ENCODE measurements around the gene GUCA2B. TPM values are rescaled to one million over a fixed set of nuclear protein-coding genes. Genes with fewer than 3 reads are reported as not detected.

GUCA2B gene
- total RNA-seq, 1 experiment from 2014 or later: not detected

DNA sequence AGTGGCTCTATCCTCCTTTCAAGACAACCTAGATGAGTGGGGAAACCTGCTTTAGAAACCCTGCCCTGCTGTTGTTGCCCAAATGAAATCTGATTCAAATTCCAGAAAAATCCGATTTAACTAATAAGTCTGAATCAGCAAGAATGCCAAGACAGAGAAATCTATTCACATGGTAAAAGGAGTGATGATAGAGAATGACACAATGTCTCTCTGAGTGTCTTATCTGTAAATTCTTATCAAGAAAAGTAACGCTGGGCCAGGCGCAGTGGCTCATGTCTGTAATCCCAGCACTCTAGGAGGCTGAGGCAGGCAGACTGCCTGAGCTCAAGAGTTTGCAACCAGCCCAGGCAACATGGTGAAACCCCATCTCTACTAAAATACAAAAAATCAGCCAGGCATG lies 25.0 kb downstream of the GUCA2B start:
- no peak overlapping the region for H3K27ac ChIP-seq (ENCODE audit: insufficient read length, low read depth, low read length)
- H2BK5ac ChIP-seq (ENCODE audit: insufficient read length, low read length): no peak overlapping the region
- TF ChIP-seq, protein P1, sequence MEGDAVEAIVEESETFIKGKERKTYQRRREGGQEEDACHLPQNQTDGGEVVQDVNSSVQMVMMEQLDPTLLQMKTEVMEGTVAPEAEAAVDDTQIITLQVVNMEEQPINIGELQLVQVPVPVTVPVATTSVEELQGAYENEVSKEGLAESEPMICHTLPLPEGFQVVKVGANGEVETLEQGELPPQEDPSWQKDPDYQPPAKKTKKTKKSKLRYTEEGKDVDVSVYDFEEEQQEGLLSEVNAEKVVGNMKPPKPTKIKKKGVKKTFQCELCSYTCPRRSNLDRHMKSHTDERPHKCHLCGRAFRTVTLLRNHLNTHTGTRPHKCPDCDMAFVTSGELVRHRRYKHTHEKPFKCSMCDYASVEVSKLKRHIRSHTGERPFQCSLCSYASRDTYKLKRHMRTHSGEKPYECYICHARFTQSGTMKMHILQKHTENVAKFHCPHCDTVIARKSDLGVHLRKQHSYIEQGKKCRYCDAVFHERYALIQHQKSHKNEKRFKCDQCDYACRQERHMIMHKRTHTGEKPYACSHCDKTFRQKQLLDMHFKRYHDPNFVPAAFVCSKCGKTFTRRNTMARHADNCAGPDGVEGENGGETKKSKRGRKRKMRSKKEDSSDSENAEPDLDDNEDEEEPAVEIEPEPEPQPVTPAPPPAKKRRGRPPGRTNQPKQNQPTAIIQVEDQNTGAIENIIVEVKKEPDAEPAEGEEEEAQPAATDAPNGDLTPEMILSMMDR (conservative IDR thresholded peaks at IDR 0.05): no peak
- Mint-ChIP-seq H3K9me3 (no peaks in the 10 kb centered on the region), H3K36me3 (ENCODE audit: insufficient read depth in 1 of 3, low read depth in 3 of 3) (peaks cover 2 to 26% (median 5%) of the 10 kb centered on the region in 3 experiments; a peak in 6 of 7 replicates), H3K4me1 (peaks cover 4 to 6% of the 10 kb centered on the region in 2 experiments), H3K4me3 (no peak overlapping the region), H3K27ac (no peak overlapping the region), H3K27me3 (ENCODE audit: low read depth) (no peaks in the 10 kb centered on the region)
- no peak overlapping the region for H3K4me2 ChIP-seq (ENCODE audit: insufficient read depth, insufficient read length, low read length)
- no peak overlapping the region for H2BK20ac ChIP-seq (ENCODE audit: low read depth, low read length, poor library complexity, severe bottlenecking)
- no peak overlapping the region for H3K9ac ChIP-seq (ENCODE audit: extremely low read depth, insufficient read length, low read length)
- no peak overlapping the region for H2AK5ac ChIP-seq (ENCODE audit: insufficient read length, low read length)
- H3K23me2 ChIP-seq (ENCODE audit: insufficient read length, low read depth, low read length, poor library complexity, severe bottlenecking): no peaks in the 10 kb centered on the region
- H4K20me1 ChIP-seq (ENCODE audit: control insufficient read depth, insufficient read depth, insufficient read length): no peaks in the 10 kb centered on the region
- no peak overlapping the region for H2AFZ ChIP-seq (ENCODE audit: low read length)
- no peak overlapping the region for H3K4ac ChIP-seq (ENCODE audit: low read depth, low read length)
- H3K4me1 ChIP-seq (ENCODE audit: insufficient read depth, low read length): no peaks in the 10 kb centered on the region
- no peak for DNase-seq
- no peaks in the 10 kb centered on the region for H3K27me3 ChIP-seq (ENCODE audit: insufficient read depth, low read length)
- no peak overlapping the region for H2BK15ac ChIP-seq (ENCODE audit: low read depth, low read length)
- no peaks in the 10 kb centered on the region for H3K79me1 ChIP-seq (ENCODE audit: insufficient read depth, low read depth, low read length, poor library complexity, severe bottlenecking)
- H3T11ph ChIP-seq (ENCODE audit: low read length): no peak overlapping the region
- no peak overlapping the region for H4K8ac ChIP-seq (replicated peaks; ENCODE audit: insufficient read length, low read depth, low read length)
- no peaks in the 10 kb centered on the region for H3K9me3 ChIP-seq (ENCODE audit: control insufficient read depth, low read depth, low read length)
- H3K23ac ChIP-seq (ENCODE audit: insufficient read length, low read depth, low read length): no peak overlapping the region
- H3K14ac ChIP-seq (ENCODE audit: insufficient read depth, low read length): no peak overlapping the region
- H2BK120ac ChIP-seq (ENCODE audit: low read depth, low read length, poor library complexity, severe bottlenecking): no peak overlapping the region
- no peak overlapping the region for H2BK12ac ChIP-seq (ENCODE audit: insufficient read length, low read depth, low read length)
- H3K18ac ChIP-seq (ENCODE audit: insufficient read length, low read depth, low read length): no peak overlapping the region
- H3K56ac ChIP-seq (ENCODE audit: insufficient read length, low read depth, low read length): no peak overlapping the region
- H4K91ac ChIP-seq (ENCODE audit: insufficient read length, low read depth, low read length): no peak overlapping the region
- no peak overlapping the region for H4K5ac ChIP-seq (ENCODE audit: insufficient read length, low read depth, low read length)
- WGBS (ENCODE audit: extremely low coverage, insufficient read length, low lambda C conversion rate): no CpG with 5 or more reads among the region's 3 CpGs
- no peaks in the 10 kb centered on the region for H3K79me2 ChIP-seq (ENCODE audit: insufficient read depth, low read length)
